CD14-positive monocyte (primary cell): ENCODE results near the gene PPP1R3G. TPM values are rescaled to one million over a fixed set of nuclear protein-coding genes. Genes with fewer than 3 reads are reported as not detected.

Source experiments
- DNase-seq, 3 donors: peaks; one replicate each; pipeline ENCODE4 v3.0.0-alpha.2; 2011 to 2022
- H2AFZ ChIP-seq: 2 replicates; pipeline ENCODE4 v1.6.0; 2012; ENCODE audit warnings: mild to moderate bottlenecking, low read depth, low read length, inconsistent platforms; ENCODE audit not compliant: insufficient read depth, poor library complexity, severe bottlenecking
- H3K27ac ChIP-seq, 2 donors: 1 replicate in 1 of 2; 2 replicates in 1 of 2; pipeline ENCODE4 v1.5.1; 2012 to 2013; ENCODE audit warnings: low read length in 2 of 2, control low read depth in 1 of 2, inconsistent platforms in 1 of 2, low read depth in 1 of 2, mild to moderate bottlenecking in 1 of 2
- H3K27me3 ChIP-seq, 2 donors: one replicate each; pipeline versions ENCODE4 v1.6.0 to v1.6.1; 2011 to 2013; ENCODE audit warnings: low read length in 2 of 2; ENCODE audit not compliant: control insufficient read depth in 2 of 2, insufficient read depth in 2 of 2
- H3K36me3 ChIP-seq, 2 donors: replicated peaks in 1 of 2; 1 replicate in 1 of 2; 2 replicates in 1 of 2; pipeline versions ENCODE4 v1.5.1 to v1.6.1; 2012 to 2013; ENCODE audit warnings: low read length in 2 of 2, control low read depth in 1 of 2, inconsistent platforms in 1 of 2, mild to moderate bottlenecking in 1 of 2; ENCODE audit not compliant: insufficient read depth in 2 of 2, control insufficient read depth in 1 of 2
- H3K4me1 ChIP-seq, 2 donors: 1 replicate in 1 of 2; 2 replicates in 1 of 2; pipeline versions ENCODE4 v1.5.1 to v1.6.1; 2012 to 2013; ENCODE audit warnings: low read length in 2 of 2, control low read depth in 1 of 2, inconsistent platforms in 1 of 2, mild to moderate bottlenecking in 1 of 2, moderate library complexity in 1 of 2; ENCODE audit not compliant: insufficient read depth in 2 of 2, control insufficient read depth in 1 of 2
- H3K4me2 ChIP-seq: replicated peaks from 2 replicates; pipeline ENCODE3; 2012; ENCODE audit warnings: low read length, moderate library complexity, mild to moderate bottlenecking; ENCODE audit not compliant: poor library complexity, severe bottlenecking; ENCODE audit errors: extremely low read depth
- H3K4me3 ChIP-seq, 3 experiments: fragments of 200-600 bp in 1 of 3; sonication (generic) in 1 of 3; replicated peaks in 1 of 3; 1 replicate in 2 of 3; 2 replicates in 1 of 3; pipeline ENCODE4 v1.5.1; 2011 to 2013; ENCODE audit warnings: low read length in 3 of 3, mild to moderate bottlenecking in 3 of 3, control low read depth in 2 of 3, low read depth in 2 of 3, inconsistent platforms in 1 of 3, moderate library complexity in 1 of 3
- H3K79me2 ChIP-seq: 2 replicates; pipeline ENCODE4 v1.6.0; 2012; ENCODE audit warnings: mild to moderate bottlenecking, control low read depth, inconsistent platforms, low read length, moderate library complexity; ENCODE audit not compliant: insufficient read depth
- H3K9ac ChIP-seq: 2 replicates; pipeline ENCODE4 v1.6.0; 2017; ENCODE audit warnings: low read length, mild to moderate bottlenecking; ENCODE audit not compliant: insufficient read depth, poor library complexity, severe bottlenecking
- H3K9me3 ChIP-seq, 2 donors: replicated peaks in 1 of 2; 1 replicate in 1 of 2; 2 replicates in 1 of 2; pipeline versions ENCODE4 v1.5.1 to v1.6.1; 2012 to 2013; ENCODE audit warnings: low read length in 2 of 2, control low read depth in 1 of 2; ENCODE audit not compliant: control insufficient read depth in 1 of 2, insufficient read depth in 1 of 2
- H4K20me1 ChIP-seq: 2 replicates; pipeline ENCODE4 v1.6.0; 2012; ENCODE audit warnings: mild to moderate bottlenecking, low read length, control low read depth, moderate library complexity; ENCODE audit not compliant: insufficient read depth
- H3K27ac Mint-ChIP-seq, 7 donors: one replicate each; pipeline ENCODE4 v1.8.0; 2020; ENCODE audit warnings: mild to moderate bottlenecking in 7 of 7, mixed read lengths in 7 of 7, moderate library complexity in 6 of 7, inconsistent platforms in 2 of 7
- H3K27me3 Mint-ChIP-seq, 3 donors: one replicate each; pipeline ENCODE4 v1.8.0; 2021 to 2022; ENCODE audit warnings: low read depth in 3 of 3, mild to moderate bottlenecking in 3 of 3, mixed read lengths in 3 of 3, moderate library complexity in 3 of 3, inconsistent platforms in 1 of 3
- H3K36me3 Mint-ChIP-seq, 2 donors: one replicate each; pipeline ENCODE4 v1.8.0; 2020; ENCODE audit warnings: mixed read lengths in 2 of 2, inconsistent platforms in 1 of 2, mild to moderate bottlenecking in 1 of 2
- H3K4me1 Mint-ChIP-seq: one replicate; pipeline ENCODE4 v1.8.0; 2020; ENCODE audit warnings: mild to moderate bottlenecking, mixed read lengths
- H3K4me3 Mint-ChIP-seq, 2 donors: one replicate each; pipeline ENCODE4 v1.8.0; 2020; ENCODE audit warnings: mild to moderate bottlenecking in 2 of 2, mixed read lengths in 2 of 2, moderate library complexity in 1 of 2
- H3K9me3 Mint-ChIP-seq, 7 donors: one replicate each; pipeline ENCODE4 v1.8.0; 2020 to 2022; ENCODE audit warnings: mixed read lengths in 7 of 7, mild to moderate bottlenecking in 6 of 7, moderate library complexity in 6 of 7, inconsistent platforms in 2 of 7
- WGBS: methylation state at CpG from one replicate; pipeline ENCODE4 v1.1.5; 2013; ENCODE audit warnings: missing lambda C conversion rate; ENCODE audit not compliant: insufficient coverage; 5-methylcytosine and 5-hydroxymethylcytosine counted together
- intact Hi-C, 2 donors: fragments of 100-400 bp; cut with micrococcal nuclease; formaldehyde crosslinking; loops; one replicate each; pipeline versions ENCODE4 v1.15.0 to v1.15.1; 2023
- polyA plus RNA-seq, 3 donors: library from polyadenylated mRNA; depleted of rRNA in 1 of 3; unstranded in 2 of 3; stranded (reverse) in 1 of 3; fragments of 300-500 nt in 2 of 3; fragments of >200 nt in 1 of 3; fragmentation: Illumina TruSeq in 2 of 3; gene quantifications; 1 replicate in 2 of 3; 2 replicates in 1 of 3; pipeline ENCODE4 v1.2.3, GENCODE V29; 2012 to 2021
- TF ChIP-seq, protein P1 (sequence below): fragments of 200-600 bp; IDR thresholded peaks from one replicate; pipeline ENCODE4 v1.8.0; 2022; ENCODE audit warnings: antibody characterized with exemption, mild to moderate bottlenecking

PPP1R3G gene
- polyA plus RNA-seq, 3 donors: 0.13 to 0.15 (median 0.13) TPM

DNA sequence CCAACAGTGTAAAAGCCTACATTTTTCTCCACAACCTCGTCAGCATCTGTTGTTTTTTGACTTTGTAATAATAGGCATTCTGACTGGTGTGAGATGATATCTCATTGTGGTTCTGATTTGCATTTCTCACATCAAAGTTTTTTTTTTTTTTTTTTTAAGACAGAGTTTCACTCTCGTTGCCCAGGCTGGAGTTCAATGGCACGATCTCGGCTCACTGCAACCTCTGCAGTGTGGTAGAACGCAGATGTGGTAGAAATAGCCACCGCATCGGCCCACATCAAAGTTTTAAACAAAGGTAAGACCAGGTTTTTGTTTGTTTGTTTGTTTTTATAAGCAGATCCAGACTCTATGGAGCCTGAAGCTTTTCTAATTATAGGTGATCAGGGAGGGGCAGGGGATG lies 12.7 kb upstream of the PPP1R3G start:
- Histone ChIP-seq H3K36me3 (no peaks in the 10 kb centered on the region), H3K9me3 (peaks cover 0 to 1% of the 10 kb centered on the region in 2 donors), H3K9ac (no peak overlapping the region), H3K4me3 (no peak overlapping the region), H3K4me2 (no peak overlapping the region), H3K4me1 (no peaks in the 10 kb centered on the region), H3K27ac (no peak overlapping the region), H2AFZ (no peak overlapping the region), H4K20me1 (no peaks in the 10 kb centered on the region), H3K27me3 (no peaks in the 10 kb centered on the region), H3K79me2 (no peaks in the 10 kb centered on the region)
- Mint-ChIP-seq H3K4me1 (no peaks in the 10 kb centered on the region), H3K27ac (peak overlapping the region in 1 of 7 donors; percentile 73), H3K36me3 (no peaks in the 10 kb centered on the region), H3K27me3 (peaks cover 0 to 4% (median 4%) of the 10 kb centered on the region in 3 donors), H3K4me3 (no peak overlapping the region), H3K9me3 (peaks cover 1 to 3% (median 1%) of the 10 kb centered on the region in 7 donors)
- DNase-seq: no peak
- WGBS: 94% methylated on average over 6 of the region's 7 CpGs
- TF ChIP-seq, protein P1, sequence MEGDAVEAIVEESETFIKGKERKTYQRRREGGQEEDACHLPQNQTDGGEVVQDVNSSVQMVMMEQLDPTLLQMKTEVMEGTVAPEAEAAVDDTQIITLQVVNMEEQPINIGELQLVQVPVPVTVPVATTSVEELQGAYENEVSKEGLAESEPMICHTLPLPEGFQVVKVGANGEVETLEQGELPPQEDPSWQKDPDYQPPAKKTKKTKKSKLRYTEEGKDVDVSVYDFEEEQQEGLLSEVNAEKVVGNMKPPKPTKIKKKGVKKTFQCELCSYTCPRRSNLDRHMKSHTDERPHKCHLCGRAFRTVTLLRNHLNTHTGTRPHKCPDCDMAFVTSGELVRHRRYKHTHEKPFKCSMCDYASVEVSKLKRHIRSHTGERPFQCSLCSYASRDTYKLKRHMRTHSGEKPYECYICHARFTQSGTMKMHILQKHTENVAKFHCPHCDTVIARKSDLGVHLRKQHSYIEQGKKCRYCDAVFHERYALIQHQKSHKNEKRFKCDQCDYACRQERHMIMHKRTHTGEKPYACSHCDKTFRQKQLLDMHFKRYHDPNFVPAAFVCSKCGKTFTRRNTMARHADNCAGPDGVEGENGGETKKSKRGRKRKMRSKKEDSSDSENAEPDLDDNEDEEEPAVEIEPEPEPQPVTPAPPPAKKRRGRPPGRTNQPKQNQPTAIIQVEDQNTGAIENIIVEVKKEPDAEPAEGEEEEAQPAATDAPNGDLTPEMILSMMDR: no peak
- intact Hi-C loops: no loop called here

DNA sequence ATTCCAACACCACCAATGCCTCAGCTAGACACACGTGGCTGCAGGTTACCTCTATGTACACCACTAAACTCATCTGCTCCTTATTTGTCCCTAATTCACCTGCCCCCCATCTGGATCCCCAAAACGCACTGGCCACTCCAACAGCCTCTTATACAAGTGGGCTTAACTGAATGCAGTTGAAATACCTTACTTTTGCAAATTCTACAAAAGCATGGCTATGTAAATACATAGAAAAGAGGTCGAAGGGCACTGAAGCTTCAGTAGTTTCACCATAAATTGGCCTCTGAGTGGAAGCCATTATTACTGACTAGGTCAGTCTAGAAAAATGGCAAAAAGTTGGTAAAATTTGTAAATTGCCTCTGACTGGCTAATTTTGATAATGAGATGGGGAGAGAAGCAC lies 11.1 kb upstream of the PPP1R3G start:
- Histone ChIP-seq H3K4me2 (no peak overlapping the region), H3K27ac (no peak overlapping the region), H3K9ac (no peak overlapping the region), H3K9me3 (no peaks in the 10 kb centered on the region), H2AFZ (no peak overlapping the region), H4K20me1 (no peaks in the 10 kb centered on the region), H3K79me2 (no peaks in the 10 kb centered on the region), H3K4me1 (no peaks in the 10 kb centered on the region), H3K4me3 (no peak overlapping the region), H3K27me3 (no peaks in the 10 kb centered on the region), H3K36me3 (no peaks in the 10 kb centered on the region)
- Mint-ChIP-seq H3K27ac (no peak overlapping the region), H3K36me3 (no peaks in the 10 kb centered on the region), H3K9me3 (peaks cover 0 to 2% (median 0%) of the 10 kb centered on the region in 7 donors), H3K4me1 (no peaks in the 10 kb centered on the region), H3K4me3 (no peak overlapping the region), H3K27me3 (peaks cover 0 to 4% (median 4%) of the 10 kb centered on the region in 3 donors)
- 100% methylated on average over 2 of the region's 3 CpGs for WGBS
- intact Hi-C loops: no loop called here
- TF ChIP-seq, protein P1: no peak
- no peak for DNase-seq
